HCT116 (cell line): Measurements from ENCODE around the gene IFITM1. TPM values are rescaled to one million over a fixed set of nuclear protein-coding genes. Genes with fewer than 3 reads are reported as not detected.

Source experiments
- ATAC-seq: fragments of 200-7000 bp; cut with Tn5 transposase; 2 replicates; pipeline ENCODE4 v1.9.1; 2020; ENCODE audit warnings: mild to moderate bottlenecking, moderate library complexity
- BruUV-seq: library from RNA; stranded (reverse); fragments of 400-500 nt; replicated peaks from 2 replicates; lab custom pipeline; 2021; lab: Mats Ljungman, UMichigan
- CTCF ChIA-PET: fragments of 300-600 bp; sonication (Branson Sonifier 250); formaldehyde crosslinking; loops from one replicate; lab custom pipeline; 2021; ENCODE audit warnings: antibody characterized with exemption; lab: Charles Lee
- POLR2A ChIA-PET: fragments of 300-600, 350-600 bp; sonication (Branson Sonifier 250); formaldehyde crosslinking; loops from one replicate; lab custom pipeline; 2021; ENCODE audit warnings: antibody characterized with exemption; lab: Charles Lee
- RAD21 ChIA-PET, 2 experiments: fragments of 300-600 bp; sonication (Branson Sonifier 250); formaldehyde crosslinking; loops; one replicate each; lab custom pipeline; 2023; ENCODE audit warnings: low total read pairs in 2 of 2; ENCODE audit not compliant: uncharacterized antibody in 2 of 2, unreplicated experiment in 2 of 2, low non-redundant PET in 1 of 2; lab: Charles Lee
- DNase-seq: peaks from one replicate; pipeline ENCODE4 v3.0.0-alpha.2; 2010; ENCODE audit warnings: low read depth, low spot score
- H2AFZ ChIP-seq: fragments of 200-600 bp; shearing (Covaris generic), sonication (generic); 2 replicates; pipeline ENCODE4 v1.6.1; 2017; ENCODE audit warnings: low read depth, mixed run types, mixed read lengths, antibody characterized with exemption, low read length; ENCODE audit not compliant: poor library complexity, severe bottlenecking
- H3K27ac ChIP-seq: 2 replicates; pipeline ENCODE4 v1.5.1; 2012; ENCODE audit warnings: low read depth, low read length
- H3K27me3 ChIP-seq: fragments of 200-600 bp; sonication (generic); 2 replicates; pipeline ENCODE4 v1.6.1; 2016; ENCODE audit warnings: mixed run types, low read length, mixed read lengths; ENCODE audit not compliant: insufficient read depth
- H3K36me3 ChIP-seq, 2 experiments: fragments of 200-500 bp in 1 of 2; fragments of 200-600 bp in 1 of 2; sonication (Bioruptor generic) in 1 of 2; sonication (generic) in 1 of 2; 2 replicates each; pipeline versions ENCODE4 v1.5.1 to v1.6.1; 2014 to 2016; ENCODE audit warnings: low read length in 2 of 2, inconsistent platforms in 1 of 2, mixed read lengths in 1 of 2, mixed run types in 1 of 2; ENCODE audit not compliant: insufficient read depth in 2 of 2, control insufficient read depth in 1 of 2
- H3K4me1 ChIP-seq, 2 experiments: fragments of 200-600 bp in 1 of 2; sonication (generic) in 1 of 2; 2 replicates each; pipeline versions ENCODE4 v1.5.1 to v1.6.1; 2012 to 2017; ENCODE audit warnings: low read length in 2 of 2, inconsistent platforms in 1 of 2, mild to moderate bottlenecking in 1 of 2, mixed read lengths in 1 of 2, mixed run types in 1 of 2, moderate library complexity in 1 of 2; ENCODE audit not compliant: insufficient read depth in 2 of 2, control insufficient read depth in 1 of 2
- H3K4me2 ChIP-seq: fragments of 200-600 bp; sonication (generic); 2 replicates; pipeline ENCODE4 v1.6.1; 2017; ENCODE audit warnings: mixed run types, low read length, mixed read lengths
- H3K4me3 ChIP-seq, 2 experiments: fragments of 200-600 bp in 1 of 2; sonication (generic) in 1 of 2; replicated peaks in 1 of 2; 2 replicates each; pipeline ENCODE4 v1.5.1; 2011 to 2016; ENCODE audit warnings: low read length in 2 of 2, control low read depth in 1 of 2, low read depth in 1 of 2, mild to moderate bottlenecking in 1 of 2, mixed read lengths in 1 of 2, mixed run types in 1 of 2
- H3K79me2 ChIP-seq: fragments of 200-600 bp; sonication (generic); 2 replicates; pipeline ENCODE4 v1.6.1; 2017; ENCODE audit warnings: mild to moderate bottlenecking, mixed run types, low read length, moderate library complexity, mixed read lengths; ENCODE audit not compliant: insufficient read depth
- H3K9ac ChIP-seq: fragments of 200-600 bp; sonication (generic); 2 replicates; pipeline ENCODE4 v1.6.1; 2016; ENCODE audit warnings: low read length, mixed read lengths
- H3K9me2 ChIP-seq: fragments of 200-600 bp; sonication (generic), shearing (Covaris generic); 2 replicates; pipeline ENCODE4 v1.6.1; 2017; ENCODE audit warnings: mixed run types, mild to moderate bottlenecking, moderate library complexity; ENCODE audit not compliant: insufficient read depth
- H3K9me3 ChIP-seq, 2 experiments: fragments of 200-500 bp in 1 of 2; fragments of 200-600 bp in 1 of 2; sonication (Bioruptor generic) in 1 of 2; sonication (generic) in 1 of 2; 2 replicates each; pipeline ENCODE4 v1.6.1; 2014 to 2017; ENCODE audit warnings: low read length in 2 of 2, mixed read lengths in 2 of 2, inconsistent platforms in 1 of 2, low read depth in 1 of 2, mild to moderate bottlenecking in 1 of 2, mixed run types in 1 of 2, moderate library complexity in 1 of 2; ENCODE audit not compliant: control insufficient read depth in 1 of 2, insufficient read depth in 1 of 2
- H4K20me1 ChIP-seq: fragments of 200-600 bp; sonication (generic), shearing (Covaris generic); 2 replicates; pipeline ENCODE4 v1.6.1; 2017; ENCODE audit warnings: mixed run types, mild to moderate bottlenecking, moderate library complexity; ENCODE audit not compliant: insufficient read depth
- EGR1 ChIP-seq: IDR thresholded peaks from 2 replicates; pipeline ENCODE4 v1.6.1; 2012; ENCODE audit warnings: low read depth
- ELF1 ChIP-seq: IDR thresholded peaks from 2 replicates; pipeline ENCODE4 v1.6.1; 2012; ENCODE audit warnings: low read depth, borderline replicate concordance
- RAD21 ChIP-seq: IDR thresholded peaks from 2 replicates; pipeline ENCODE4 v1.6.1; 2012; ENCODE audit warnings: low read depth, mild to moderate bottlenecking
- YY1 ChIP-seq: IDR thresholded peaks from 2 replicates; pipeline ENCODE4 v1.6.1; 2011; ENCODE audit warnings: low read length, low read depth, moderate library complexity, mild to moderate bottlenecking; ENCODE audit not compliant: insufficient replicate concordance; ENCODE audit errors: extremely low read depth
- ZFX ChIP-seq: fragments of 450-650 bp; IDR thresholded peaks from 2 replicates; pipeline ENCODE4 v1.6.1; 2017
- intact Hi-C: fragments of 100-400 bp; cut with micrococcal nuclease; formaldehyde crosslinking; loops from 2 replicates; pipeline ENCODE4 v1.10.0; 2022
- total RNA-seq: library from RNA; stranded (reverse); gene quantifications from one replicate; pipeline ENCODE4 v1.2.1, GENCODE V29; 2021; ENCODE audit not compliant: unreplicated experiment
- TF ChIP-seq, protein P1 (sequence below): IDR thresholded peaks from 2 replicates; pipeline ENCODE4 v1.6.1; 2012
- TF ChIP-seq, protein P2 (sequence below), 3 experiments: fragments of 200-600 bp in 1 of 3; sonication (generic) in 1 of 3; IDR thresholded peaks in 2 of 3; conservative IDR thresholded peaks in 1 of 3; 2 replicates each; pipeline ENCODE4 v1.5.1; 2012 to 2017; ENCODE audit warnings: low read depth in 2 of 3, low read length in 2 of 3, antibody characterized with exemption in 1 of 3, borderline replicate concordance in 1 of 3, control low read depth in 1 of 3, mild to moderate bottlenecking in 1 of 3, mixed read lengths in 1 of 3, mixed run types in 1 of 3, moderate library complexity in 1 of 3; ENCODE audit not compliant: insufficient read depth in 1 of 3

The IFITM1 gene
- total RNA-seq, 1 experiment from 2014 or later: 6.1 TPM

DNA sequence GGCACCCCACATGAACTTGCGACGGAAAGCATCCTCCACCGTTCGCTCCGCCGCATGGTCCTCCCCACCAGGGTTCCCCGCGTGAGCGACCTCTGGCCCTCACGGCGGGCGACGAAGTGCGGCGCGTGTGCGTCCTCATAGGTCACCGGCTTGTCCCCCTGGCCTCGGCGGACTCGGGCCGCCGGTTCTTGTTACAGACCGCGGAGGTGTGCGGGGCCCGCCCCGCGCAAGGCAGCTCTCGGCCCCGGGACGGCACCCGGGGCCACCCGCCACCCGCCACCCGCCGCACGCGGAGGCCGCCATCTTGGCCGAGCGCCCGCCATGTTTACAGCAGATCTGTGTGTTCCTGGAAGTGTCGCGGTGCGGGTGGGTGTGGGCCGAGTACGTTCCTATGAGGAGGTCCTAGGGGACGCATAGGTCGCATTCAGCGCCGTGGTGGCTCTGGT, 9.8 kb upstream of the IFITM1 start (continued):
- TF ChIP-seq YY1 (no peak), ZFX (no peak), ELF1 (no peak)

DNA sequence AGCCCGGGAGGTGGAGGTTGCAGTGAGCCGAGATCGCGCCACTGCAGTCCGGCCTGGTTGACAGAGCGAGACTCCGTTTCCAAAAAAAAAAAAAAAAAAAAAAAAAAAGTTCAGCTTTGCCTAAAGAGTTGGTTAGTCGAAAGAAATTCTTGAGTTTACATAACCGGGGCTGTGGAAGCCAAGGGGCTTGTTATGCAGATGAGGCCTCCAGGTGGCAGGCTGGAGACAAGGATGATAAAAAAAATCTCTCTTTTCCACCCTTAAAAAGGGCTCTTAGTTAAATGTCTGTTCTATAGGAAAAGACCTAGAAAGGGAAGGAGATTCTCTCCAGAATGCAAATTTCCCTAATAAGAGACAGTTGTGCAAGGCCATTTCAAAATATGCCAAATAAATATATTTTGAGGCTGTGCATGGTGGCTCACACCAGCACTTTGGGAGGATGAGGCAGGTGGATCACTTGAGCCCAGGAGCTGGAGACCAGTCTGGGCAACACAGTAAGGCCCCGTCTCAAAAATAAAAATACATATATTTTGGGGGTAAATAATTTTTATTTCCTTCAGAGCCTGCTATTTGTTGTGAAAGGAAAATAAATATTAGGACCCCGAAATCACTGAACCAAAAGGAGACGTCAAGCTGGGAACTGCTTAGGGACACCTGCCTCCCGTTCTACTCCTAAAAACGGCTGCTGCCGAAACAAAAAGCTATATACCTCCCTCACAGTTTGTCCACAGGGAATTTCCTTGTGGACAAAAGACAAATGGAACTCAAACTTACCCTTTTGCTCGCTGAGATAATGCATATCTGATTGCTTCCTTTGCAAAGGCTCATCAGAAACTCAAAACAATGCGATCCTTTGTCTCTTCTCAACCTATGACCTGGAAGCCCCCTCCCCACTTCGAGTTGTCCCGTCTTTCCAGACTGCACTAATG, 8.7 kb upstream of the IFITM1 start:
- Histone ChIP-seq H4K20me1 (no peaks in the 10 kb centered on the region), H3K27me3 (no peaks in the 10 kb centered on the region), H3K4me1 (peaks cover 13 to 24% of the 10 kb centered on the region in 2 experiments), H3K4me2 (no peak overlapping the region), H3K9me2 (no peaks in the 10 kb centered on the region), H3K4me3 (no peak overlapping the region), H3K36me3 (no peaks in the 10 kb centered on the region), H3K9me3 (no peaks in the 10 kb centered on the region), H3K79me2 (no peaks in the 10 kb centered on the region), H3K27ac (no peak overlapping the region), H3K9ac (no peak overlapping the region), H2AFZ (no peak overlapping the region)
- DNase-seq (no peak), ATAC-seq (peak; percentile 46; the same call in 1 of the 2 replicates)
- ChIA-PET RAD21 (interaction anchor here in 1 of 2 experiments (0.8 kb wide), 1 partner anchor 57 kb away, joined by 3 read pairs; no protein-coding TSS in a partner anchor), CTCF (interaction anchor here (0.8 to 2.8 kb wide), 4 partner anchors 12 to 143 kb away, joined by 4 to 10 read pairs (median 6); no protein-coding TSS in a partner anchor), POLR2A (no interaction called here)
- no TSS peak for BruUV-seq
- intact Hi-C loops: loop anchor here (1.0 to 10.0 kb wide), 3 partner anchors 52 to 143 kb away; partner anchors contain the start of gene PKP3
- TF ChIP-seq, protein P1, sequence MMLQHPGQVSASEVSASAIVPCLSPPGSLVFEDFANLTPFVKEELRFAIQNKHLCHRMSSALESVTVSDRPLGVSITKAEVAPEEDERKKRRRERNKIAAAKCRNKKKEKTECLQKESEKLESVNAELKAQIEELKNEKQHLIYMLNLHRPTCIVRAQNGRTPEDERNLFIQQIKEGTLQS: no peak
- TF ChIP-seq ELF1: no peak
- TF ChIP-seq EGR1: no peak
- TF ChIP-seq, protein P2, sequence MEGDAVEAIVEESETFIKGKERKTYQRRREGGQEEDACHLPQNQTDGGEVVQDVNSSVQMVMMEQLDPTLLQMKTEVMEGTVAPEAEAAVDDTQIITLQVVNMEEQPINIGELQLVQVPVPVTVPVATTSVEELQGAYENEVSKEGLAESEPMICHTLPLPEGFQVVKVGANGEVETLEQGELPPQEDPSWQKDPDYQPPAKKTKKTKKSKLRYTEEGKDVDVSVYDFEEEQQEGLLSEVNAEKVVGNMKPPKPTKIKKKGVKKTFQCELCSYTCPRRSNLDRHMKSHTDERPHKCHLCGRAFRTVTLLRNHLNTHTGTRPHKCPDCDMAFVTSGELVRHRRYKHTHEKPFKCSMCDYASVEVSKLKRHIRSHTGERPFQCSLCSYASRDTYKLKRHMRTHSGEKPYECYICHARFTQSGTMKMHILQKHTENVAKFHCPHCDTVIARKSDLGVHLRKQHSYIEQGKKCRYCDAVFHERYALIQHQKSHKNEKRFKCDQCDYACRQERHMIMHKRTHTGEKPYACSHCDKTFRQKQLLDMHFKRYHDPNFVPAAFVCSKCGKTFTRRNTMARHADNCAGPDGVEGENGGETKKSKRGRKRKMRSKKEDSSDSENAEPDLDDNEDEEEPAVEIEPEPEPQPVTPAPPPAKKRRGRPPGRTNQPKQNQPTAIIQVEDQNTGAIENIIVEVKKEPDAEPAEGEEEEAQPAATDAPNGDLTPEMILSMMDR (IDR thresholded peaks at IDR 0.05 in 2 of 3, conservative IDR thresholded peaks at IDR 0.05 in 1 of 3; ENCODE audit: borderline replicate concordance in 1 of 3, insufficient read depth in 1 of 3, low read depth in 2 of 3, low read length in 2 of 3): peak; percentile 64 to 68 (median 67); a peak in 5 of 6 replicates
- peak; percentile 79 for TF ChIP-seq RAD21
